ENCODE results near the gene NKAIN2.

Gene NKAIN2

GRCh38 chr6:124482071-124482491, 678.4 kb downstream of the NKAIN2 start:
- DNase-seq (ENCODE audit: extremely low read depth, low read depth): no peak

GRCh38 chr6:124487623-124488431, 684.2 kb downstream of the NKAIN2 start:
- no peak for DNase-seq (ENCODE audit: extremely low read depth, low read depth)
- TF ChIP-seq CTCF (IDR thresholded peaks at IDR 0.05; ENCODE audit: low read depth, low read length): no peak

More at GRCh38 chr6:124482071-124482491, 678.4 kb downstream of the NKAIN2 start:
- no peak for TF ChIP-seq CTCF (IDR thresholded peaks at IDR 0.05; ENCODE audit: low read depth, low read length)

- no peak for DNase-seq (ENCODE audit: extremely low read depth, low read depth)
- no peak for TF ChIP-seq CTCF (IDR thresholded peaks at IDR 0.05; ENCODE audit: low read depth, low read length)
Observed at GRCh38 chr6:124490122-124490521, 686.5 kb downstream of the NKAIN2 start.

- no peak for TF ChIP-seq CTCF (IDR thresholded peaks at IDR 0.05; ENCODE audit: low read depth, low read length)
- DNase-seq (ENCODE audit: extremely low read depth, low read depth): no peak
Observed at GRCh38 chr6:124493259-124493658, 689.6 kb downstream of the NKAIN2 start.

GRCh38 chr6:124494956-124495664, 691.4 kb downstream of the NKAIN2 start:
- no peak for TF ChIP-seq CTCF (IDR thresholded peaks at IDR 0.05; ENCODE audit: low read depth, low read length)
- DNase-seq (ENCODE audit: extremely low read depth, low read depth): no peak

GRCh38 chr6:124495665-124496190, 692.1 kb downstream of the NKAIN2 start:
- TF ChIP-seq CTCF (IDR thresholded peaks at IDR 0.05; ENCODE audit: low read depth, low read length): no peak
- no peak for DNase-seq (ENCODE audit: extremely low read depth, low read depth)

GRCh38 chr6:124496334-124496733, 692.7 kb downstream of the NKAIN2 start:
- TF ChIP-seq CTCF (IDR thresholded peaks at IDR 0.05; ENCODE audit: low read depth, low read length): no peak
- DNase-seq (ENCODE audit: extremely low read depth, low read depth): no peak
